GM23338 (cell line): Measurements from ENCODE around the gene OGDHL. TPM values are rescaled to one million over a fixed set of nuclear protein-coding genes. Genes with fewer than 3 reads are reported as not detected.
"Not testable (repeated sequence)": the region's sequence is repeated elsewhere in the genome, so short reads cannot be mapped to it uniquely, and the experiment has no call there.

Experiments
- ATAC-seq: fragments of 200-7000 bp; cut with Tn5 transposase; 3 replicates; pipeline ENCODE4 v1.9.1; 2020
- DNase-seq: peaks from one replicate; pipeline ENCODE4 v3.0.0-alpha.2; 2015; ENCODE audit warnings: low spot score
- H2AFZ ChIP-seq: fragments of 200-600 bp; sonication (generic); 2 replicates; pipeline ENCODE4 v1.8.0; 2016; ENCODE audit warnings: antibody characterized with exemption, mild to moderate bottlenecking, moderate library complexity
- H3F3A ChIP-seq: fragments of 200-600 bp; sonication (generic); replicated peaks from 2 replicates; pipeline ENCODE4 v1.8.0; 2017; ENCODE audit warnings: antibody characterized with exemption, mixed run types, low read depth
- H3K27ac ChIP-seq: fragments of 200-600 bp; sonication (generic); 2 replicates; pipeline ENCODE4 v1.6.1; 2016; ENCODE audit warnings: low read depth
- H3K27me3 ChIP-seq: fragments of 200-600 bp; sonication (generic); 2 replicates; pipeline ENCODE4 v1.8.0; 2016; ENCODE audit warnings: mild to moderate bottlenecking, mixed run types, moderate library complexity; ENCODE audit not compliant: insufficient read depth
- H3K36me3 ChIP-seq: fragments of 200-600 bp; sonication (generic); 2 replicates; pipeline ENCODE4 v1.8.0; 2016; ENCODE audit warnings: mild to moderate bottlenecking; ENCODE audit not compliant: insufficient read depth
- H3K4me1 ChIP-seq: fragments of 200-600 bp; sonication (generic); 2 replicates; pipeline ENCODE4 v1.8.0; 2016; ENCODE audit warnings: mild to moderate bottlenecking, moderate library complexity; ENCODE audit not compliant: insufficient read depth
- H3K4me2 ChIP-seq: fragments of 200-600 bp; sonication (generic); 2 replicates; pipeline ENCODE4 v1.7.1; 2017; ENCODE audit warnings: mixed run types
- H3K4me3 ChIP-seq: fragments of 200-600 bp; sonication (generic); 2 replicates; pipeline ENCODE4 v1.6.1; 2016; ENCODE audit warnings: mixed run types
- H3K79me2 ChIP-seq: fragments of 200-600 bp; sonication (generic); replicated peaks from 2 replicates; pipeline ENCODE4 v1.8.0; 2017; ENCODE audit warnings: mild to moderate bottlenecking; ENCODE audit not compliant: insufficient read depth
- H3K9me2 ChIP-seq: fragments of 200-600 bp; sonication (generic); 2 replicates; pipeline ENCODE4 v1.8.0; 2017; ENCODE audit not compliant: insufficient read depth
- H4K20me1 ChIP-seq: fragments of 200-600 bp; sonication (generic); replicated peaks from 2 replicates; pipeline ENCODE4 v1.8.0; 2017; ENCODE audit warnings: mild to moderate bottlenecking; ENCODE audit not compliant: insufficient read depth
- H3K27ac Mint-ChIP-seq: 2 replicates; pipeline ENCODE4 v1.8.0; 2020; ENCODE audit warnings: inconsistent platforms, mild to moderate bottlenecking, moderate library complexity, mixed read lengths
- H3K27me3 Mint-ChIP-seq: 3 replicates; pipeline ENCODE4 v1.8.0; 2022; ENCODE audit warnings: low read depth, mild to moderate bottlenecking, moderate library complexity, mixed read lengths, inconsistent platforms; ENCODE audit not compliant: insufficient read depth, poor library complexity
- H3K36me3 Mint-ChIP-seq: 3 replicates; pipeline ENCODE4 v1.8.0; 2021; ENCODE audit warnings: low read depth, mild to moderate bottlenecking, inconsistent platforms, moderate library complexity, mixed read lengths
- H3K4me1 Mint-ChIP-seq: 3 replicates; pipeline ENCODE4 v1.8.0; 2020; ENCODE audit warnings: mild to moderate bottlenecking, inconsistent platforms, mixed read lengths
- H3K4me3 Mint-ChIP-seq: 3 replicates; pipeline ENCODE4 v1.8.0; 2021; ENCODE audit warnings: moderate library complexity, mild to moderate bottlenecking, inconsistent platforms, mixed read lengths
- H3K9me3 Mint-ChIP-seq: 3 replicates; pipeline ENCODE4 v1.8.0; 2020; ENCODE audit warnings: moderate library complexity, mild to moderate bottlenecking, inconsistent platforms, mixed read lengths
- CREB1 ChIP-seq: fragments of 250-450 bp; sonication (Bioruptor Pico); IDR thresholded peaks from 2 replicates; pipeline ENCODE4 v1.5.0; 2020; ENCODE audit warnings: low read depth, mild to moderate bottlenecking, moderate library complexity
- EZH2phosphoT487 ChIP-seq: fragments of 200-600 bp; sonication (generic); IDR thresholded peaks from one replicate; pipeline ENCODE4 v1.8.1; 2018; ENCODE audit warnings: antibody characterized with exemption; ENCODE audit not compliant: unreplicated experiment
- NANOG ChIP-seq: IDR thresholded peaks from 2 replicates; pipeline ENCODE4 v1.6.1; 2016; ENCODE audit warnings: antibody characterized with exemption, borderline replicate concordance
- polyA plus RNA-seq: library from polyadenylated mRNA; unstranded; fragments of >200 nt; fragmentation: Nextera tagmentation; extraction: Ambion mirVana; gene quantifications from 2 replicates; pipeline ENCODE4 v1.2.1, GENCODE V29; 2016
- total RNA-seq: library from RNA; depleted of rRNA; stranded (reverse); fragments of >200 nt; shearing (Covaris generic); gene quantifications from 2 replicates; pipeline ENCODE4 v1.2.3, GENCODE V29; 2014
- TF ChIP-seq, protein P1 (sequence below): IDR thresholded peaks from one replicate; pipeline ENCODE4 v1.6.1; 2018; ENCODE audit warnings: antibody characterized with exemption; ENCODE audit not compliant: unreplicated experiment
- TF ChIP-seq, protein P2 (sequence below), 2 experiments: fragments of 200-600 bp in 1 of 2; sonication (generic) in 1 of 2; conservative IDR thresholded peaks; 2 replicates each; pipeline versions ENCODE4 v1.5.1 to v1.6.1; 2016 to 2017; ENCODE audit warnings: antibody characterized with exemption in 2 of 2, low read depth in 2 of 2, mild to moderate bottlenecking in 2 of 2, moderate library complexity in 1 of 2

OGDHL gene
- total and polyA plus RNA-seq, 2 experiments from 2014 or later = 8.3 to 15.5 TPM

DNA sequence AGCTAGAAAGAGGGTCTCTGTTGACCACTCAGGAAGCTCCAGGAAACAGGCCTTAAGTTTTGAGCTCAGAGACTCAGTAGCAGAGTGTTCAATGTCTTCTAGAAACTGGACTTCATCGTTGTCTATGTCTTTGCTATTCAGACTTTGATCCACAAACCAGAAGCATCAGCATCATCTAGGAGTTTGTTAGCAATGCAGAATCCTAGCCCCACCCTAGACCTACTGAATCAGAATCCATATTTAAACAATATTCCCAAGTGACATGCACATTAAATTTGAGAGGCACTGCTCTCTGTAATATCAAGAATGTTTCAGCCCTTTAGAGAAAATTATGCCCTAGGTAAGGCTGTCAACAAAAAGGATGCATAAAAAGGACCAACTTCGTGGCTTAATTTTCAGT, 12.9 kb upstream of the OGDHL start (continued):
- TF ChIP-seq, protein P1, sequence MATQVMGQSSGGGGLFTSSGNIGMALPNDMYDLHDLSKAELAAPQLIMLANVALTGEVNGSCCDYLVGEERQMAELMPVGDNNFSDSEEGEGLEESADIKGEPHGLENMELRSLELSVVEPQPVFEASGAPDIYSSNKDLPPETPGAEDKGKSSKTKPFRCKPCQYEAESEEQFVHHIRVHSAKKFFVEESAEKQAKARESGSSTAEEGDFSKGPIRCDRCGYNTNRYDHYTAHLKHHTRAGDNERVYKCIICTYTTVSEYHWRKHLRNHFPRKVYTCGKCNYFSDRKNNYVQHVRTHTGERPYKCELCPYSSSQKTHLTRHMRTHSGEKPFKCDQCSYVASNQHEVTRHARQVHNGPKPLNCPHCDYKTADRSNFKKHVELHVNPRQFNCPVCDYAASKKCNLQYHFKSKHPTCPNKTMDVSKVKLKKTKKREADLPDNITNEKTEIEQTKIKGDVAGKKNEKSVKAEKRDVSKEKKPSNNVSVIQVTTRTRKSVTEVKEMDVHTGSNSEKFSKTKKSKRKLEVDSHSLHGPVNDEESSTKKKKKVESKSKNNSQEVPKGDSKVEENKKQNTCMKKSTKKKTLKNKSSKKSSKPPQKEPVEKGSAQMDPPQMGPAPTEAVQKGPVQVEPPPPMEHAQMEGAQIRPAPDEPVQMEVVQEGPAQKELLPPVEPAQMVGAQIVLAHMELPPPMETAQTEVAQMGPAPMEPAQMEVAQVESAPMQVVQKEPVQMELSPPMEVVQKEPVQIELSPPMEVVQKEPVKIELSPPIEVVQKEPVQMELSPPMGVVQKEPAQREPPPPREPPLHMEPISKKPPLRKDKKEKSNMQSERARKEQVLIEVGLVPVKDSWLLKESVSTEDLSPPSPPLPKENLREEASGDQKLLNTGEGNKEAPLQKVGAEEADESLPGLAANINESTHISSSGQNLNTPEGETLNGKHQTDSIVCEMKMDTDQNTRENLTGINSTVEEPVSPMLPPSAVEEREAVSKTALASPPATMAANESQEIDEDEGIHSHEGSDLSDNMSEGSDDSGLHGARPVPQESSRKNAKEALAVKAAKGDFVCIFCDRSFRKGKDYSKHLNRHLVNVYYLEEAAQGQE = no peak

DNA sequence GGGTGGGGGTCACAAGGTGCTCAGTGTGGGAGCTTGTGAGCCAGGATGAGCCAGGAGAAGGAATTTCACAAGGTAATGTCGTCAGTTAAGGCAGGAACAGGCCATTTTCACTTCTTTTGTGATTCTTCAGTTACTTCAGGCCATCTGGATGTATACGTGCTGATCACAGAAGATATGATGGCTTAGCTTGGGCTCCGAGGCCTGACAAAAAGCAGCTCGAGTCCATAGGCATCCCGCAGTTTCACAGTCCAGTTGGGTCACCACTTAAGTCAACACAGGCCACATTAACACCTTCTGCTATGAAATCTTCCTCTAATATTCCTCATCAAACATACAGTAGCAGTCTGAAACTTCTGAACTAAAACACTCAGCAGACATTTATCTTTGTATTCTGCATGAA, 10.8 kb upstream of the OGDHL start:
- peaks cover 26% of the 10 kb centered on the region for H3K27me3 ChIP-seq
- H3K36me3 ChIP-seq, H3K4me2 ChIP-seq, H3K4me1 Mint-ChIP-seq, H3K9me2 ChIP-seq, H3K27ac Mint-ChIP-seq, H3K36me3 Mint-ChIP-seq, H3K4me3 ChIP-seq, H3F3A ChIP-seq, H4K20me1 ChIP-seq, H3K4me1 ChIP-seq, ATAC-seq, DNase-seq, H3K79me2 ChIP-seq, H3K27ac ChIP-seq, H3K9me3 Mint-ChIP-seq, H3K4me3 Mint-ChIP-seq: not testable (repeated sequence)
- peak overlapping the region; percentile 36; the same call in 1 of the 2 replicates for H2AFZ ChIP-seq
- H3K27me3 Mint-ChIP-seq = peaks cover 15% of the 10 kb centered on the region

DNA sequence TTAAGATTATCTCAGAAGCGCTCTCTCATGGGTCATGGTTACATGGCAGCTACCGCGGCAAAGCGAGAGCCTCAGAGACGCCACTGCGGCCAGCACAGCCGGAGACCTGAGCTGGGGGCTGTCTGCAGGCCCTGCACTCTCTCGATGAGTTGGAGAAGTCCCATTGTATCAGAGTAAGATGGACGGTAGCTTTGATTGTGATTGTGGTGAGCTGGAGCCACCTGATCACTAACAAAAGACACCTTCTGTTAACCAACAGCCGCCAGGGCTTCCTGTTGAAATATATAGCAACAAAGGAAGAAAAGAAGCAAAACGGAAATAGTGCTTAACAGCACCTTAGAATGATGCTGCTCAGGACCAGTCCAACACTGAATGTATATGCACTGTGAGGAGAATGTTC, 8.9 kb upstream of the OGDHL start:
- H3K79me2 ChIP-seq, H3K4me1 ChIP-seq, H4K20me1 ChIP-seq, H3K4me2 ChIP-seq, H3K4me3 ChIP-seq, H3K9me2 ChIP-seq, H3K36me3 ChIP-seq, H3K36me3 Mint-ChIP-seq, H3K27ac ChIP-seq, H3K9me3 Mint-ChIP-seq, H3K27ac Mint-ChIP-seq, H3K4me3 Mint-ChIP-seq, H3F3A ChIP-seq: not testable (repeated sequence)
- peaks cover 43% of the 10 kb centered on the region for H3K27me3 ChIP-seq
- TF ChIP-seq, protein P2, sequence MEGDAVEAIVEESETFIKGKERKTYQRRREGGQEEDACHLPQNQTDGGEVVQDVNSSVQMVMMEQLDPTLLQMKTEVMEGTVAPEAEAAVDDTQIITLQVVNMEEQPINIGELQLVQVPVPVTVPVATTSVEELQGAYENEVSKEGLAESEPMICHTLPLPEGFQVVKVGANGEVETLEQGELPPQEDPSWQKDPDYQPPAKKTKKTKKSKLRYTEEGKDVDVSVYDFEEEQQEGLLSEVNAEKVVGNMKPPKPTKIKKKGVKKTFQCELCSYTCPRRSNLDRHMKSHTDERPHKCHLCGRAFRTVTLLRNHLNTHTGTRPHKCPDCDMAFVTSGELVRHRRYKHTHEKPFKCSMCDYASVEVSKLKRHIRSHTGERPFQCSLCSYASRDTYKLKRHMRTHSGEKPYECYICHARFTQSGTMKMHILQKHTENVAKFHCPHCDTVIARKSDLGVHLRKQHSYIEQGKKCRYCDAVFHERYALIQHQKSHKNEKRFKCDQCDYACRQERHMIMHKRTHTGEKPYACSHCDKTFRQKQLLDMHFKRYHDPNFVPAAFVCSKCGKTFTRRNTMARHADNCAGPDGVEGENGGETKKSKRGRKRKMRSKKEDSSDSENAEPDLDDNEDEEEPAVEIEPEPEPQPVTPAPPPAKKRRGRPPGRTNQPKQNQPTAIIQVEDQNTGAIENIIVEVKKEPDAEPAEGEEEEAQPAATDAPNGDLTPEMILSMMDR (conservative IDR thresholded peaks at IDR 0.05; ENCODE audit: low read depth in 2 of 2) = 0 out of 4 replicates have a peak, but pooled peaks of 1 of the 2 experiments have one; percentile 21
- peak; percentile 15 for ATAC-seq
- H3K27me3 Mint-ChIP-seq = peaks cover 17% of the 10 kb centered on the region
- H3K4me1 Mint-ChIP-seq = peaks cover 13% of the 10 kb centered on the region
- DNase-seq = peak; percentile 24
- peak overlapping the region; percentile 63; the same call in 1 of the 2 replicates for H2AFZ ChIP-seq

DNA sequence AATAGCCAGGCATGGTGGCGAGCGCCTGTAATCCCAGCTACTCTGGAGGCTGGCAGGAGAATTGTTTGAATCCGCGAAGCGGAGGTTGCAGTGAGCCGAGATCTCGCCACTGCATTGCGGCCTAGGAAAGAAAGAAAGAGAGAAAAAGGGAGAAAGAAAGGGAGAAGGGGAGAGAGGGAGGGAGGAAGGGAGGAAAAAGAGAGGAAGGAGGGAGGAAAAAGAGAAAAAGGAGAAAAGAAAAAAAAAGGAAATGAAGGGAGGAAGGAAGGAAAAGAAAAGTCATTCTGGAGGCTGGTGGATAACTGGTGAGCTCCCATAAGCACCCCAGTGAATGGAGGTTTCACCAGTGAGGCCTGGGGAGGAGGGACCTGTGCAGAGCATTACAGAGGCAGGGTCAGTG, 7.6 kb upstream of the OGDHL start:
- no peak overlapping the region for H3K27ac Mint-ChIP-seq
- Histone ChIP-seq H3K27ac (no peak overlapping the region), H3K79me2 (no peaks in the 10 kb centered on the region), H3K4me2 (no peak overlapping the region), H2AFZ (no peak overlapping the region), H3K9me2 (no peaks in the 10 kb centered on the region), H3K27me3 (peaks cover 43% of the 10 kb centered on the region), H3K36me3 (no peaks in the 10 kb centered on the region), H3K4me3 (no peak overlapping the region), H4K20me1 (0 out of 2 replicates have a peak, but pooled peaks cover 4% of the 10 kb centered on the region), H3F3A (no peaks in the 10 kb centered on the region), H3K4me1 (no peaks in the 10 kb centered on the region; the same call in 1 of the 2 replicates)
- peaks cover 13% of the 10 kb centered on the region for H3K4me1 Mint-ChIP-seq
- H3K4me3 Mint-ChIP-seq = no peak overlapping the region
- peaks cover 17% of the 10 kb centered on the region for H3K27me3 Mint-ChIP-seq
- DNase-seq (no peak), ATAC-seq (no peak)
- no peaks in the 10 kb centered on the region for H3K36me3 Mint-ChIP-seq
- H3K9me3 Mint-ChIP-seq = peaks cover 4% of the 10 kb centered on the region; the same call in 1 of the 3 replicates
- TF ChIP-seq, protein P1 = no peak
- TF ChIP-seq NANOG (no peak), CREB1 (CRISPR knock-in tag) (no peak), EZH2phosphoT487 (no peak)
- TF ChIP-seq, protein P2 (conservative IDR thresholded peaks at IDR 0.05; ENCODE audit: low read depth in 2 of 2) = no peak
